GM03348 (cell line): Measurements from ENCODE around the gene PCSK6.
"Not testable (repeated sequence)": the region's sequence is repeated elsewhere in the genome, so short reads cannot be mapped to it uniquely, and the experiment has no call there.

ENCODE experiments used
- DNase-seq: peaks from one replicate; pipeline ENCODE4 v3.0.0; 2012; ENCODE audit warnings: low spot score

PCSK6 gene

DNA sequence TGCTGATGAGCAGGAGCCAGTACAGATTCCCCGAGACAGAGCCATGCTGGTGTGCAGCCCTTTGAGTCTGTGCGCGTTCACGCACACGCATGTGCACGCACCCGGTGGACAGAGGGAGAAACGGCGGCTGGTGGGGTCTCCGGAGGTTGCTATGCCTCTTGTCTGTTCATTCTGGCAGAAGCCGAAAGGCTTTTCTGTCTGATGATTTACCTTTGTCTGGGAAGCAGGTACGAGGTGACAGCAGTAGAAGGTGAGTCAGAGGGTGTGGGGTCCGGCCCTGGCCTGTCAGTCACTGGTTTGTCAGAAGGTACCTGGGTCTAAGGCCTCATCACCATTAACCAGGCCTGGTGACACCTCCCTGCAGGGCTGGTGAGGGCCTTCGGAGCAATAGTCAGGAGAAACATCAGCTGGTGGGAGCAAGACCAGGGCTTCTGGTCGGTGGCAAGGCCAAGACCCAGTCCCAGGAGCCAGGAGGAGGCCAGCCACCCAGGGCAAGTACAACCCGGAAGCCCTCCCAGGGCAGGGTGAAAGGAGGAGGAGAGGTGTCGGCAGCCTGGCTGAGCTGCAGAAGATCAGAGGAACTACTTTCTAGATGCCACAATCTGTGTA is 7.5 kb downstream of the PCSK6 start:
- no peak for DNase-seq

DNA sequence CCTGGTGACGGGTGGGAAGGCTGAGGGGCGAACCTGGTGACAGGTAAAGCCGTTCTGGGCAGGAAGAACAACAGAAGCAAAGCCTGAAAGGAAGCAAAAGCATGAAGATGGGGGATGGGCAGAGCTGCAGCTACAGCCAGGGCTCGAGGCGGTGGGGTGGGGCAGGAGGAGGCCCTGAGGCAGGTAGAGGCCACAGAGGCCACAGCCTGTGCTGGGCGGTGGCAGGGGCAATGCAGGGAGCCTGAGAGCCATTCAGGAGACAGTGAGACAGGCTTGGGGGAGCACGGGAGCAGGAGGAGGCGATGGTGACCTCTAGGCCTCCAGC is 8.2 kb downstream of the PCSK6 start:
- no peak for DNase-seq

DNA sequence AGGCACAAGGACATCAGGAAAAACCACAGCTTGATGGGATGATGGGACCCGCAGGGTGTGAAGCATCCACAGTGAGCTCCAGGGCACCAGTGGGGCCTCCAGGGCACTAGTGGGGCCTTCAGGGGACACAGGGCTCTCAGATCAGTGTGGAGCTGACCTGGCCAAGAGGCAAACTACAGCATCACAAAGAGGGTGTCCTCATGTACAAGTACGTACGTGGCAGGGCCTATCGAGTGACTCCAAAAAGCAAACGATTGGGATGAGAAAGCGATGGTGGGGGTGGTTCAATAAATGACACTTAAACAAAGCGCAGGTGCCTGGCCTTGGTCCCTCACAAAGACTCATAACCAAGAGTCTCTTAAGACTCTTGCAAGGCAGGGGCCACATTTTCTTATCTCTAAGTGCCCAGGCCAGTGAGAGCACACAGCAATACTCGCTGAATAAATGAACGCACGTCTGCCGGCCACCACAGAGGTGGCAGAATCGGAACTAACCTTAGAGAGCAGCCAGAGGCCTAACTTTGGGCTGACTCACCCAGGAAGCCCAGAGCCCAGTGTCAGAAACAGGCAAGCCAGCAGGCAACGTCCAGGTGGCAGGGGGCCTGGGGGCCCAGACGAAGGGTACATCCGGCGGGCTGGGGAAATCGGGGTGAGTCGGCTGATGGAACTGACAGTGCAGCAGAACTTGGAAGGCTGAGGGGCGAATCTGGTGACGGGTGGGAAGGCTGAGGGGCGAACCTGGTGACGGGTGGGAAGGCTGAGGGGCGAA is 8.7 kb downstream of the PCSK6 start:
- DNase-seq: no peak

DNA sequence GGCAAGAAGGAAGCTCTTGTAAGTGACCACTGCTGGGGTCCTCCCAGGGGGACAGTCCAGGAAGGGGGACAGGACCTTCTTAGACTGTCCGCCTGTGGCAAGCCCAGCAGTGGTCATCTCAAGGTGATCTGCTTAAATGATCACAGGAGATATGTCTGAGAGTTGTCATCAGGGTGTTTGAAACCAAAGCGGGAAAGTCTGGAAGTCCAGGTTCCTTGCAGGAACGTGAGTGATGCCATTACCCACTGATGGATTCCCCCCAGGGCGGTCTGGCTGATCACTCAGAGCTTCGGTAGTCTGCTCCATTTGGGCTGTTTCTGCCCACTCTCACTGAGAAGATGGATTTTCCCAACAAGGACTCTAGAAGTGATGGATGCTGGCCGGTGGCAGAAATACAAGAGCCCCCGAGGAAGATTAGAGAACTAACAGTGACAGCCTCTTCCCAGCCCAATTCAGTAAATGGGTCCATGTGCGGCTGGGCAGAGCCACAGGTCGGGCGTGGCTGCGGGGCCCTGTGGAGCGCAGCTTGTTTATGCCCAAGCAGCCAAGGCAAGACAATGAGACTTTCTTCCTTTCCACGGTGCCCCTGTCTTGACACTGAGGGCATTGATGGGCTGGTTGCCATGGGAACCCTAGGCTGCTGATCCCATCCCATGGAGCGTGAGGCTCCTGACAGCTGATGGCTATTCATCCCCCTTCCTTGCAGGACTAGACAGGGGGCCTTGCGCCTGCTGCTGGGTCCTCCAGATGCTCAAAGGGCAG is 9.5 kb downstream of the PCSK6 start:
- DNase-seq: no peak

DNA sequence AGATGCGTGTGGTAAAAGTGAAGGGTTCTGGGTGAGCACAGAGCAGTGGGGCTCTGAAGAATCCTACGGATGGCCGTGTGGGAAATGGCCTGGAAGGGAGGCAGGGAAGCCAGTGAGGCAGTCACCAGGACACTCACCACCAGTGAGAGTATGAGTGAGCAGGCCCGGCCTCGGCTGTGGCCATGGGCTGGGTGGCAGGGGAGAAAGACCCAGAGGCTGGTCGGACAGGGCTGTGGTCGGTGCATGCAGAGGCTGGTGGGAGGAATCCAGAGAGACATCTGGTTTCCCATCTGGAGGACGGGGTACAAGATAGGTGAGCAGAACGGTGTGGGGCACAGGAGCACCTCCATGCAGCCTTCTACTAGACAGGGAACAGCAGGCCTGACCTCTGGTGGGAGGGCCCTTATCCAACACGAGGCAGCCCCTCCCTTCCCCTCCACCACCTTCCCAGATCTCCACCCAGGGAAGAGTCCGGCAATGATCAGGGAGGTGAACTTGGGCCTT is 10.1 kb downstream of the PCSK6 start:
- no peak for DNase-seq

DNA sequence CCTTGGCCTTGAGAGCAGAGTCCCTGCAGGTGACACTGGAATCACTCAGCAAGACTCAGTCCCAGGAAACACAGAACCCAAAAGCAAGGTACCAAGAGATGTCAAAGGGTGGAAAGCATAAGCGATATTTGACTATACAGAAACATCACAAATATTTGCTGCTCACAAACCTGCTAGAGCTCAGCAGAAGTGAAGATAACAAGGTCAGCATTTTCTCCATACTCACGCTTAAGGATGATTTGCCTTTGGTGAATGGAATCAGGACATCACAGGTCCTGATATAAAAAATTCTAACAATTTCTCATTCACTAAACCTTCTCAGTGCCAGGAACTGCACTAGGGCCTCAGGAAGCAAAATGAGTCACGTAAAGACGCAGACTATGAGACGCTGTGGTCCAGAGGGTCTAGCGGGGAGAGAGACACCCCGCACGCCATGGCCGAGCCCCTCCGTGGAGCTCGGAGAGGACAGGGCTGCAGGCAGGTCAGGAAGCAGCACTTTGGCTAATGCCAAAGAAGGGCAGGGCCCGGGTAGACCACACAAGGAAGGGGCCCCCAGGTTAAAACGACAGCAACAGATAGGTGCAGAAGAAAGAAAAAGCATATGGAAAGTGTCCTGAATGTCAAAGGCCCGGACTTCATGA is 10.7 kb downstream of the PCSK6 start:
- DNase-seq: no peak

DNA sequence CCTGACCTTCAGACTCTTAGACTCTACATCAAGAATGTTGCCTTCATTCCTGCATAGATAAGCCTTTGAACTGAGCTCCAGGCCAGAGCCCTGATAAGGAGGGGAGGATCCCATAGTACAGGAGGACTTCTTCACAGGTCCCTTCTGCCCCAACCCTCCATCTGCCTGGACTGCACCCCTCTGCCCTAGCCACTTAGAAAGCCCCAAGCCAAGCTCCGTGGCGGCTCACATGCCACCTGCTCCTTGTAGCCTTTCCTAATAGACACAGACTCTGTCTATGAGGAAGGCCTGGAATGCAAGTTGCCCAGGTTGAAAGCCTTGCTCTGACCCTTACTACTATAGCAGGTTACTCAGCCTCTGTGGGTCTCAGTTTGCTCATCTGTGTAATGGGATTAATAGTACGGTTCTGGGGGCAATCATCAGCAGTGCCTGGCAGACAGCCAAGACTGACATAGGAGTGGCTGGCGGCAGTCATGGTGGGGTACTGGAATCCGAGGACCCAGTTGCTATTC is 11.6 kb downstream of the PCSK6 start:
- no peak for DNase-seq

DNA sequence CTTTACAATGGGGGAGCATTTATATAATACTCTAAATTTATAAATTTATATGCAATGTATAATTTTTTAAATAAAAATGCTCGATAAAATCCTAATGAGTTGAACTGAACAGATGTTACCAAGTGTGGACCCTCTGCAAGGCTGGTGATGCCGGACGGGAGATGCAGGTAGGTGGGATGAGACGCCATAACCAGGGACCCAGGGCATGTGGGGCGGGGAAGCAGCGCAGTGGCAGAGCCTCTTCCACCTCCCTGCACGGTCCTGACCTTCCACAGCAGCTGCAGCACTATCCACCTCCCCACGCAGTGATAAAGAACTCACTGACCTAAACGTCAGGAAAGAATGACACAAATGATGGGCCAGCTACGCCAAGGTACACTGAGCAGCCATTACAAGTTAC is 12.8 kb downstream of the PCSK6 start:
- no peak for DNase-seq

DNA sequence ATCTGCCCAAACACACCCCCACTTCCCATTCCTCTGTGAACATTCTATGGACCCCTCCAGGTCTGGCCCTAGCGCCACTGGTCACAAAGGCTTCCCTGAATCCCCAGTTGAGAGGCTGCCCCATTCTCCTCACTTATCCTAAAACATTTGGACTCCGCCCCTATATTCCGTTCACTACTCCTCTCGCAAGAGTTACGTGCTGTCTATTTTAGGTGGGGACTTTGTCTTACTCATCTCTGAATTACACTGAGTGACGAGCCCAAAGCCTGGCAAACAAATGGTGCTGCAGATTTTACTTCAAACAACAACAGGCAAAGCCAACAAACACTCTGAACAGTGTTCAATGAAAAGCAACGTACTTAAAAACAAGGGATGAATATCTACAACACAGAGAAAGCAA is 14.5 kb downstream of the PCSK6 start:
- no peak for DNase-seq

DNA sequence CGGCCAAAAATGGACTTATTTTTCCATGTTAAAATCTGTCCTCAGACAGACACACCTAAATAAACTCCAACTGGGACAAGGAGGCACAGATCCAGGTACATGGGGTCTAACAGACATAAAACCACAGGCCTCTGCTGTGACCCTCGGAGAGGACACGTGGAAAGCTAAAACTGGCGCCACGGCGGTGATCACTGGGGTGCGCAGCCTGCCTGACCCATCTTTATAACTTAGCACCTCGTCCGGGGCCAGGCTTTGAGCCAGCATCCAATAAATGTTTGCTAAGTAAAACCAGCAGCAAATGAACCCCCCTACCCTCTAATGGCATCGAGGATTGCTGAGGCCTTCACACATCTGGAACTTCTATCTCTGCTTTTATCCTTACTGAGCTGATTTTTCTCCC is 15.3 kb downstream of the PCSK6 start:
- DNase-seq: no peak

DNA sequence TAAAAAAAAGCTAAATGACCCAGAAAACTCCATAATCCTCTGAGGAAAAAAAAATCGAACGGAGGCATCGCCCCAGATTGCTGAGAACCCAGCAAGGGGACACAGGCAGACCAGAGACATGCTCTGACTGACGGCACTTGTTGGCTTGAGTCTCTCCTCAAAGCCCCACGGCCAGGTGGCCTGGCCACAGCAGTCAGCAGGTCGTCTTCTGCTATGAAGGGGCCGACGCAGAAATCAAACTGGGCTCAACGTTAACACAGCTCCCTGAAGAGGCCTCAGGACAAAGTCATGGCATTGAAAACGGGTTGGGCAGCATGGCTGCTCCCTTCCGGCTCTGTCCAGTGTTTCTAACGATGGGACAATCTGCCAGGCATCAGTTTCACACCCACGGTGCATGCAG is 17.5 kb downstream of the PCSK6 start:
- DNase-seq: no peak

DNA sequence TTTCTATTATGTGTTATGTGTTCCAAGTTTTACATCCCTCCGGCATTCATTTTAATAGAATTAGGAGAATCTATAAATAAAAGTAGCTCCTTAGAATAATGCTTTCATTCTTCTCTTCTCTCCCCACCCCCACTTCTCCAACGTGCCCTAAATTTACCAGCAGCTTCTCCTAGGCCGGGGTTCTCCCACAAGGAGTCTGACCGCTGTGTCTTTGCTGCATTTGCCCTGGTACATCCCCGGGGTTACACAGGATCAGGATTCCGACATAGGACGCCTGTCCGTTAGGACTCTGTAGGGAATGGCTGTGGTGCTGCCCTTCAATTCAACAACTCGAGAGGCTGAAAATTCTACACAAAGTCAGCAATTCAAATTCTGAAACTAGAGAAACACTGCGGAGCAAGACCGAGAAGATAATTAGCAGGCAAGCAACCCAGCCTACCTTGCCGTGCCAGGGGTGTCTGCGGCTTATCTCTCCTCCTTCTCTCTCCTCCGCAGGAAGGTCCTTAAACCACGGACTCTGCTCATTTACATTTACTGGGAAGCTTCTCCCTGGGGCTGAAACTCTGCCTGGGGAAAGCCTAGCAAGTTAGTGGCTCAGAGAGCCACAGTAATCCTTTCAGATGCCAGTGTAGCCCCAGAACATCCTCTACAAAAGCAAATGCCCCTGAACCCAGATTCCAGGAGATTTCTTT is 18.8 kb downstream of the PCSK6 start:
- no peak for DNase-seq

DNA sequence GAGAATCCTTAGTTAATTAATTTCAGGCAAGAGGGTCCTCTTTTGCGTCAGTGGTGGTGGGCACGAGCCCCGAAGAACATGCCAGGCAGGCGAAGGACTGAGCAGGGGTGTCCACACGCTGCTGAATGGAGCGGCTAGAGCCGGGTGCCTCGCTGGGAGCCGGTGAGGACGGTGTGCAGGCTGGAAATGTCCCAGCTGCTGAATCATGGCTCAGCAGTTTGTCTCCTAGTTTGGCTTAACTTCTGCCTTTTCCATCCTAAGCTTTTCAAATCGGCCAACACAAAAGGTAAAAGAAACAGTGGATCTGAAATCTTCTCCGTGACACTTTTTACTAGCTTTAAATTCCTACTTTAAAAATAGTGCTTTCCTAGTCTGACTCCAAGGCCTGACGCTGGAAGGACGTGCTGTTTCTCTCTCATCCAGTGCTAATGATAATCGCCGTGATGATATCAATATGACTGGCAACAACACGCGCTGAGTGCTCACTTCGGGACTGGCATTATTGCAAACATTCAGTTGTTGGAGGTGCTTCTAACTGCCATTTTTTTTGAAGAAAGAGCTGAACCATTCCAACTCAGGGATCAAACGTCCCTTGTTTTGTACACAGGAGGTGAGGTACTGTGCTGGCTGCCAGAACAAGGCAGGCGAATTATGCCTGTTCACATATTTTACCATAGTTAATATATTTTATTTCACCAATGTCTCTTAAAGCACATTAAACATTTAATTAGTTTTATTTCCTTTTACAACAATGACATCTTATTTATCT is 19.8 kb downstream of the PCSK6 start:
- no peak for DNase-seq

DNA sequence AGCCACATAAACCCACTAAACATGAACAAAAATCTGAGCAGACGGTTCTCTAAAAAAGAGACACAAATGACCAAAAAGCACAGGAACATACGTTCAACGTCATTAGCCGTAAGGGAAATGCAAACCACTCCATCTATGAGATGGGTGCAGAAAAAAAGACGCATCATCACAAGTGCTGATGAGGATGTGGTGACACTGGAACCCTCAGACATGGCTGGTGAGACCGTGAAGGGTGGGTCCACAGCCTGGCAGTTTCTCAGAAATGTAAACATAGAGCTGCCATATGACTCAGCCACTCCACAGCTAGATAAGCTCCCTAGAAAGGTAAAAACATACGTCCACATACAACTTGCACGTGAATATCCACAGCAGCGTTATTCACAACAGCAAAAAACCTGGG is 23.3 kb downstream of the PCSK6 start:
- no peak for DNase-seq

DNA sequence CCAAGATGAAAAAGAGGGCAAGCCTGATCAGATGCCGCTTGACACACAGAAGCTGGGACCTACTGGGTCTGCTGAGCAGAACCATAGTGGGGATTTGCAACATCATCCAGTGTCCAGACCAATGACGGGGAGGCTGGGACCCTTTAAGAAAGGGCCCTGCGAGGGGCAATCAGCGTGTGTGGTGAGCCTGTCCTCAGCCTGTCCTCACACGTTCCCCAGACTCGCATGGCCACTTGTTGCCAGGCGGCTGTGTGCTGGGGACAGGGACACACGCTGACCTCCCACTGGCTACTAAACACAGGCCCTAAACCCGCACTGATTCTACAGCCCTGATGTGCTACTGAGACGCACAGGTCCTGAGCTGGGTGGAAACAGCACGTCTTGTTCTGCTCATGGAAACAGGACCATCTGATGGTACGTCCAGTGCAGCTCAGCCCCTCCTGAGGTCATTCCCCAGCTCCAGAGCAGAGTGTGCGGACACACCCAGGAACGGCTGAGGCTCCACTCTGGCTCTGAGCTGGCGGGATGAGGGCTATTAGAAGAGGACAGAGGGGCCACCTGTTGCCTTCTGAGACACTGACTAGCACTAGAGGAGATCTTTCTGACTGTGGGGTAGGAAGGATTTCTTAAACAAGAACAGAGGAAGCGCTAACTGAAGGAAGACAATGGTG is 24.4 kb downstream of the PCSK6 start:
- DNase-seq: no peak

DNA sequence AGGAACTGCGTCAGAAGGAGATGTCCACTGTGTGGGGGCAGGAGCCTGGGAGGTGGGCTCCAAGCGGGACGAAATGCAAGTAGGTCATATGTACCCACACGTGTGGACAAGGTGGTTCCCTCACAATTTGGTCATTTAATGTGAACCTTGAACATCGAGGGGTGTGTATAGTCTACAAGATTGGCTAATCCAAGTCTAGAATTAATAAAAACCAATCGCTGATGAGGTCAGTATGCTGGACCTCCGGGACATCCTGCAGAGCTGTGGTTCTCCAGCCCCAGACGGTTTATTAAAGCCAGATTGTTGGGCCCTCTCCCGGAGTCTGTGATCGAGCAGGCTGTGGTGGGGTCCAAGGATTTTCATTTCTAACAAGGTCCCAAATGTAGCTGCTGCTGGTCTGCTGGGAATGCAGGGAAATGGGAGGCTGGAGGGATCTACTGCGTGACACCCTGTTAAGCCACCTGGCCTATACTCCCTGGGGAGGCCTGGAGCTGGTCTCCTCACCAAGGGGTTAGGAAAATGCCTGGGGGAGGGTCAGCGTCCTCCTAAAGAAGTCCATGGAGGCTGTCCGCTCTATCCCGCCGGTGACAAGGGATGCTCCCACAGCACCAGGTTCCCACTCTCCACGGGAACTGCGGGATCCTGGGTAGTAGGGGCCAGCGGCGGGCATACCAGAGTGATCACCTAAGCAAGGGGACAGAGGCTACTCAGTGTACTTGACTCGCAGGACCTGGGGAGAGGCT is 25.1 kb downstream of the PCSK6 start:
- DNase-seq: no peak

DNA sequence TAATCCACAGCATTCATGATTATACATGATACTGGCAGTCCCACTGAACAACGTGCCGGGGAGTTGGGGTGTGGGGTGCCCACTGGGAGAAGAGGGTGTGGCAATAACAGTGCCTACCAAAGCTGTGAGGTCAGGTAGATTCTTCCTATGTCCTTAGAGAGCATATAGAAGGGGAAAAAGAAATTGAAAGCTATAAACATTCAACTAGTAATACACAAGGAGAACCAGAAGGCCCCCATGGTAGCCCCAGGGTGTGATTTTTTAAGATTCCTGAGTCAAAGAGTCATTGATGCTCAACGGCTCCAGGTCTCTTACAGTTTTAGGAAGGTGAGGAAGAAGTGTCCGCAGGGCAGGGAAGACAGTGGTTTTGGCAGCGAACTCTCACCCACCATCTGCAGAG is 25.8 kb downstream of the PCSK6 start:
- DNase-seq: not testable (repeated sequence)

DNA sequence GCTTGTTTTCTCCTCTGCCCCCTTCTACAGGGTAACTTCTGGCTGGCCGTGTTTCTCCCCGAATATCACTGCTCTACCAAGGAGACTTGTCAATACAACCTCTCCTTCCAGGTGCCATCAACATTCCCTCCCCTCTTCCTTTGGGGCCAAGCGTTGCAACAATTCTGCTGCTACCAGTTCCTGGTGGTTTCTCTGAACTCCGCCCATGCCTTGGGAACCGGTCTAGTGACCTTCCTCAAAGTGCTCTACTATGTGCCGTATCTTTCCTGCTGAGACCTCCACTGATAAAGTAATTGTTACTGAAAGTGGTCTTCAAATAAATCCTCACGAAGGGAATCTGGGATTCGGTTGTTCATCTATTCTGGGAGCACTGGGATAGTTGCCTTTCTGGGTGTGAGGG is 26.2 kb downstream of the PCSK6 start:
- no peak for DNase-seq

DNA sequence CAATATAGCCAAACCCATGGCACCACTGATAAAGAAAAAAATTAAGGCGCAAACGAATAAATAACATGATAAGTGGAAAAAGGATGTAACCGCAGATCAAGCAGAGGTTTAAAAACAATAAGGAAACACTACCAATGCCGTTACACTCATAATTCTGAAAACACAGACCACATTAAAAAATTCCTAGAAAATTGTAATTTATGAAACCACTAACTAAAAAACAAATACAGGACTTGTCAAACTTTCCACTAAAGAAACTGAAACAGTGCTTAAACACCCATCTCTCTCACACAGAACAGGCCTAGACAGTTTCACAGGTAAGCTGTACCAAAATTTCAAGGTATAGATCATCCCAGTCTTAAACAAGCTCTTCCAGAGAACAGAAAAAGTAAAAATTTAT is 28.4 kb downstream of the PCSK6 start:
- no peak for DNase-seq
